ENCODE results near the gene EHHADH. TPM values are rescaled to one million over a fixed set of nuclear protein-coding genes. Genes with fewer than 3 reads are reported as not detected.

The EHHADH gene
- total RNA-seq, 1 experiment from 2014 or later = 10.7 TPM

DNA sequence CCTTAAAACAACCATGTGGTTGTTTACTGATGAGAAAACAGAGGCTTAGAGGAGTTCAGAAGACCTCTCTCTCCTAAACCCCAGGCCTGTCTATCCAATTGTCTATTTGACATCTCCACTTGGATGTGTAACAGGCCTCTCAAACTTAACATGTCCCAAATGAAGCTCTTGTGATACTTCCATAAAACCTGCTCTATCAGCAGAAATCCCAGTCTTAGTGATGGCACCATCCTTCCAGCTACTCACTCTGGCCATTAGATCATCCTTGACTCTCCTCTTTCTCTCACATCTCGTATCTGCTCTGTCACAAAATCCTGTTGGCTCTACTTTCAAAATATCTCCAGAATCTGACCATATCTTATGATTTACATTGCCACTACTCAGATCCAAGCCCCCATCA, 28.8 kb downstream of the EHHADH start:
- ChIA-PET POLR2A (no interaction called here), CTCF (no interaction called here)
- no peak for DNase-seq (ENCODE audit: low read depth, low spot score)

GRCh38 chr3:185221203-185221602, 32.6 kb downstream of the EHHADH start:
- no peak overlapping the region for H3K27ac ChIP-seq (ENCODE audit: low read depth, low read length)
- intact Hi-C loops (cut with micrococcal nuclease) = no loop called here
- H3K27me3 ChIP-seq (ENCODE audit: insufficient read depth, low read length) = no peaks in the 10 kb centered on the region
- DNase-seq (ENCODE audit: low read depth, low spot score) = no peak
- RAD21 ChIA-PET (ENCODE audit: low non-redundant PET in 1 of 2, low total read pairs in 2 of 2, uncharacterized antibody in 2 of 2, unreplicated experiment in 2 of 2) = no interaction called here
- H2AFZ ChIP-seq (ENCODE audit: low read depth, low read length, poor library complexity, severe bottlenecking) = no peak overlapping the region
- no peak for ATAC-seq
- H3K9ac ChIP-seq (ENCODE audit: low read length) = no peak overlapping the region
- no peaks in the 10 kb centered on the region for H3K9me3 ChIP-seq (ENCODE audit: control insufficient read depth in 1 of 2, insufficient read depth in 1 of 2, low read depth in 1 of 2, low read length in 2 of 2)
- no peak overlapping the region for H3K4me2 ChIP-seq (ENCODE audit: low read length)
- TF ChIP-seq EZH2 (IDR thresholded peaks at IDR 0.05) (no peak), POLR2A (IDR thresholded peaks at IDR 0.05; ENCODE audit: borderline replicate concordance, extremely low read depth, insufficient read depth, insufficient read length) (no peak), YY1 (IDR thresholded peaks at IDR 0.05; ENCODE audit: extremely low read depth, insufficient replicate concordance, low read depth, low read length) (no peak), ELF1 (IDR thresholded peaks at IDR 0.05; ENCODE audit: borderline replicate concordance, low read depth) (no peak), SP1 (IDR thresholded peaks at IDR 0.05; ENCODE audit: low read depth) (no peak)
- H4K20me1 ChIP-seq (ENCODE audit: insufficient read depth) = no peaks in the 10 kb centered on the region
- BruUV-seq (replicated peaks) = no TSS peak
- POLR2A ChIA-PET = no interaction called here
- no peaks in the 10 kb centered on the region for H3K36me3 ChIP-seq (ENCODE audit: control insufficient read depth in 1 of 2, insufficient read depth in 2 of 2, low read length in 2 of 2)
- CTCF ChIA-PET = no interaction called here
- no peaks in the 10 kb centered on the region for H3K4me1 ChIP-seq (ENCODE audit: control insufficient read depth in 1 of 2, insufficient read depth in 2 of 2, low read length in 2 of 2)
- H3K9me2 ChIP-seq (ENCODE audit: insufficient read depth) = 0 out of 2 replicates have a peak, but pooled peaks cover 3% of the 10 kb centered on the region
- no peaks in the 10 kb centered on the region for H3K79me2 ChIP-seq (ENCODE audit: insufficient read depth, low read length)
- no peak overlapping the region for H3K4me3 ChIP-seq (replicated peaks in 1 of 2; ENCODE audit: low read depth in 1 of 2, low read length in 2 of 2)

More for the DNA sequence above, 28.8 kb downstream of the EHHADH start:
- Histone ChIP-seq H3K27me3 (ENCODE audit: insufficient read depth, low read length) (no peaks in the 10 kb centered on the region), H4K20me1 (ENCODE audit: insufficient read depth) (no peaks in the 10 kb centered on the region), H3K27ac (ENCODE audit: low read depth, low read length) (no peak overlapping the region), H3K9me2 (ENCODE audit: insufficient read depth) (no peaks in the 10 kb centered on the region), H2AFZ (ENCODE audit: low read depth, low read length, poor library complexity, severe bottlenecking) (no peak overlapping the region), H3K79me2 (ENCODE audit: insufficient read depth, low read length) (no peaks in the 10 kb centered on the region), H3K4me3 (replicated peaks in 1 of 2; ENCODE audit: low read depth in 1 of 2, low read length in 2 of 2) (no peak overlapping the region), H3K9ac (ENCODE audit: low read length) (no peak overlapping the region), H3K4me2 (ENCODE audit: low read length) (no peak overlapping the region), H3K4me1 (ENCODE audit: control insufficient read depth in 1 of 2, insufficient read depth in 2 of 2, low read length in 2 of 2) (no peaks in the 10 kb centered on the region), H3K9me3 (ENCODE audit: control insufficient read depth in 1 of 2, insufficient read depth in 1 of 2, low read depth in 1 of 2, low read length in 2 of 2) (no peaks in the 10 kb centered on the region), H3K36me3 (ENCODE audit: control insufficient read depth in 1 of 2, insufficient read depth in 2 of 2, low read length in 2 of 2) (no peaks in the 10 kb centered on the region)
- TF ChIP-seq TCF7L2 (IDR thresholded peaks at IDR 0.05; ENCODE audit: borderline replicate concordance, extremely low read depth, insufficient read depth, insufficient read length) (no peak), SIN3A (IDR thresholded peaks at IDR 0.05; ENCODE audit: low read depth) (no peak), EZH2 (IDR thresholded peaks at IDR 0.05) (no peak), YY1 (IDR thresholded peaks at IDR 0.05; ENCODE audit: extremely low read depth, insufficient replicate concordance, low read depth, low read length) (no peak), FOSL1 (IDR thresholded peaks at IDR 0.05; ENCODE audit: low read depth) (no peak), JUND (IDR thresholded peaks at IDR 0.05) (no peak), RAD21 (IDR thresholded peaks at IDR 0.05; ENCODE audit: low read depth) (no peak), CEBPB (IDR thresholded peaks at IDR 0.05; ENCODE audit: low read depth) (no peak)
- TF ChIP-seq, protein P1, sequence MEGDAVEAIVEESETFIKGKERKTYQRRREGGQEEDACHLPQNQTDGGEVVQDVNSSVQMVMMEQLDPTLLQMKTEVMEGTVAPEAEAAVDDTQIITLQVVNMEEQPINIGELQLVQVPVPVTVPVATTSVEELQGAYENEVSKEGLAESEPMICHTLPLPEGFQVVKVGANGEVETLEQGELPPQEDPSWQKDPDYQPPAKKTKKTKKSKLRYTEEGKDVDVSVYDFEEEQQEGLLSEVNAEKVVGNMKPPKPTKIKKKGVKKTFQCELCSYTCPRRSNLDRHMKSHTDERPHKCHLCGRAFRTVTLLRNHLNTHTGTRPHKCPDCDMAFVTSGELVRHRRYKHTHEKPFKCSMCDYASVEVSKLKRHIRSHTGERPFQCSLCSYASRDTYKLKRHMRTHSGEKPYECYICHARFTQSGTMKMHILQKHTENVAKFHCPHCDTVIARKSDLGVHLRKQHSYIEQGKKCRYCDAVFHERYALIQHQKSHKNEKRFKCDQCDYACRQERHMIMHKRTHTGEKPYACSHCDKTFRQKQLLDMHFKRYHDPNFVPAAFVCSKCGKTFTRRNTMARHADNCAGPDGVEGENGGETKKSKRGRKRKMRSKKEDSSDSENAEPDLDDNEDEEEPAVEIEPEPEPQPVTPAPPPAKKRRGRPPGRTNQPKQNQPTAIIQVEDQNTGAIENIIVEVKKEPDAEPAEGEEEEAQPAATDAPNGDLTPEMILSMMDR (IDR thresholded peaks at IDR 0.05 in 2 of 3, conservative IDR thresholded peaks at IDR 0.05 in 1 of 3; ENCODE audit: borderline replicate concordance in 1 of 3, insufficient read depth in 1 of 3, low read depth in 2 of 3, low read length in 2 of 3) = no peak
- no TSS peak for BruUV-seq (replicated peaks)
- RAD21 ChIA-PET (ENCODE audit: low non-redundant PET in 1 of 2, low total read pairs in 2 of 2, uncharacterized antibody in 2 of 2, unreplicated experiment in 2 of 2) = no interaction called here
- intact Hi-C loops (cut with micrococcal nuclease) = no loop called here
- no peak for ATAC-seq

All from HCT116 (cell line).